Loucy (cell line): ENCODE measurements around the gene ADTRP.

Source experiments
- H2AFZ ChIP-seq: fragments of 200-600 bp; sonication (generic); 2 replicates; pipeline ENCODE4 v1.6.0; 2016; ENCODE audit warnings: antibody characterized with exemption, mild to moderate bottlenecking, low read length, moderate library complexity
- H3F3A ChIP-seq: fragments of 200-600 bp; 2 replicates; pipeline ENCODE4 v1.6.0; 2016; ENCODE audit warnings: antibody characterized with exemption, low read depth, mild to moderate bottlenecking
- H3K27me3 ChIP-seq: fragments of 200-600 bp; sonication (generic); 2 replicates; pipeline ENCODE4 v1.6.1; 2014; ENCODE audit warnings: low read length, mild to moderate bottlenecking; ENCODE audit not compliant: insufficient read depth, poor library complexity, severe bottlenecking
- H3K36me3 ChIP-seq: fragments of 200-600 bp; sonication (generic); 2 replicates; pipeline ENCODE4 v1.6.1; 2016; ENCODE audit warnings: low read length; ENCODE audit not compliant: insufficient read depth
- H3K4me1 ChIP-seq: fragments of 200-600 bp; sonication (generic); 2 replicates; pipeline ENCODE4 v1.5.1; 2014; ENCODE audit warnings: low read length, mild to moderate bottlenecking; ENCODE audit not compliant: insufficient read depth, poor library complexity, severe bottlenecking
- H3K4me2 ChIP-seq: fragments of 200-600 bp; sonication (generic); 2 replicates; pipeline ENCODE4 v1.6.0; 2014; ENCODE audit warnings: antibody characterized with exemption, low read length, low read depth, mild to moderate bottlenecking; ENCODE audit not compliant: poor library complexity, severe bottlenecking
- H3K4me3 ChIP-seq: fragments of 200-600 bp; sonication (generic); 2 replicates; pipeline ENCODE4 v1.5.1; 2014; ENCODE audit warnings: low read length, mild to moderate bottlenecking, mixed read lengths; ENCODE audit not compliant: poor library complexity, severe bottlenecking
- H3K79me2 ChIP-seq: fragments of 200-600 bp; sonication (generic); 2 replicates; pipeline ENCODE4 v1.6.1; 2014; ENCODE audit warnings: low read length; ENCODE audit not compliant: insufficient read depth
- H3K9ac ChIP-seq: fragments of 200-600 bp; sonication (generic); 2 replicates; pipeline ENCODE4 v1.6.0; 2014; ENCODE audit warnings: mild to moderate bottlenecking, low read depth, low read length, moderate library complexity; ENCODE audit not compliant: poor library complexity, severe bottlenecking
- H3K9me2 ChIP-seq: fragments of 200-600 bp; sonication (generic); replicated peaks from 2 replicates; pipeline ENCODE4 v1.6.1; 2016; ENCODE audit warnings: low read depth, low read length, mixed read lengths
- H3K9me3 ChIP-seq: fragments of 200-600 bp; sonication (generic); 2 replicates; pipeline ENCODE4 v1.6.1; 2014; ENCODE audit warnings: mild to moderate bottlenecking, antibody characterized with exemption, low read length, low read depth; ENCODE audit not compliant: insufficient read depth
- H4K20me1 ChIP-seq: fragments of 200-600 bp; sonication (generic); 2 replicates; pipeline ENCODE4 v1.6.0; 2014; ENCODE audit warnings: antibody characterized with exemption, low read length, mild to moderate bottlenecking; ENCODE audit not compliant: insufficient read depth, poor library complexity, severe bottlenecking
- EZH2phosphoT487 ChIP-seq: fragments of 200-600 bp; IDR thresholded peaks from 2 replicates; pipeline ENCODE4 v1.6.1; 2018; ENCODE audit warnings: antibody characterized with exemption, mild to moderate bottlenecking, moderate library complexity, borderline replicate concordance
- TF ChIP-seq, protein P1 (sequence below): fragments of 200-600 bp; sonication (generic); conservative IDR thresholded peaks from 2 replicates; pipeline ENCODE4 v1.5.1; 2014; ENCODE audit warnings: mild to moderate bottlenecking, antibody characterized with exemption, low read length

ADTRP gene

DNA sequence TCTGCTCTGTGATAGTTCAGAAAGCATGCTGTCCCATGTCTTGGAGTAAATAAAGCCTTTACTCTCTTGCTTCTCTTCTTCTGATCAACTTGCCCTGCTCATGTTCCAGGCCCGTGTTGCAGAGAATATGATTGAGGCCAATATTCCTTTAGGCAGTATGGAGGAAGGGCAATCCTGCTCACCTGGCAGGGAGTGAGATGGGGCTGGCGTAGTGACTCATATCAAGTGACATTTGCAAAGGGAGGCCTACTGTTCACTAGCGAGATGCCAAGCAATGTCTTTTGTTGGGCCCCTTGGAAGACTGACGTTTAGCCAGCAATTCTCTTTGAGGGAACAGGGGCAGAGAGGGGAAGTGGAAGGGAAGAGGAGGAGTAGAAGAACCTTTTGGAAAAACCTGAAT is 19.7 kb downstream of the ADTRP start:
- Histone ChIP-seq H3K36me3 (no peaks in the 10 kb centered on the region), H3K4me1 (no peaks in the 10 kb centered on the region), H3K79me2 (no peaks in the 10 kb centered on the region), H3K9me2 (no peaks in the 10 kb centered on the region), H4K20me1 (no peaks in the 10 kb centered on the region), H3K9ac (no peak overlapping the region), H3F3A (no peaks in the 10 kb centered on the region), H2AFZ (no peak overlapping the region), H3K27me3 (no peaks in the 10 kb centered on the region), H3K4me2 (no peak overlapping the region), H3K9me3 (no peaks in the 10 kb centered on the region), H3K4me3 (no peak overlapping the region)
- TF ChIP-seq EZH2phosphoT487, result no peak
- TF ChIP-seq, protein P1, sequence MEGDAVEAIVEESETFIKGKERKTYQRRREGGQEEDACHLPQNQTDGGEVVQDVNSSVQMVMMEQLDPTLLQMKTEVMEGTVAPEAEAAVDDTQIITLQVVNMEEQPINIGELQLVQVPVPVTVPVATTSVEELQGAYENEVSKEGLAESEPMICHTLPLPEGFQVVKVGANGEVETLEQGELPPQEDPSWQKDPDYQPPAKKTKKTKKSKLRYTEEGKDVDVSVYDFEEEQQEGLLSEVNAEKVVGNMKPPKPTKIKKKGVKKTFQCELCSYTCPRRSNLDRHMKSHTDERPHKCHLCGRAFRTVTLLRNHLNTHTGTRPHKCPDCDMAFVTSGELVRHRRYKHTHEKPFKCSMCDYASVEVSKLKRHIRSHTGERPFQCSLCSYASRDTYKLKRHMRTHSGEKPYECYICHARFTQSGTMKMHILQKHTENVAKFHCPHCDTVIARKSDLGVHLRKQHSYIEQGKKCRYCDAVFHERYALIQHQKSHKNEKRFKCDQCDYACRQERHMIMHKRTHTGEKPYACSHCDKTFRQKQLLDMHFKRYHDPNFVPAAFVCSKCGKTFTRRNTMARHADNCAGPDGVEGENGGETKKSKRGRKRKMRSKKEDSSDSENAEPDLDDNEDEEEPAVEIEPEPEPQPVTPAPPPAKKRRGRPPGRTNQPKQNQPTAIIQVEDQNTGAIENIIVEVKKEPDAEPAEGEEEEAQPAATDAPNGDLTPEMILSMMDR, result no peak

DNA sequence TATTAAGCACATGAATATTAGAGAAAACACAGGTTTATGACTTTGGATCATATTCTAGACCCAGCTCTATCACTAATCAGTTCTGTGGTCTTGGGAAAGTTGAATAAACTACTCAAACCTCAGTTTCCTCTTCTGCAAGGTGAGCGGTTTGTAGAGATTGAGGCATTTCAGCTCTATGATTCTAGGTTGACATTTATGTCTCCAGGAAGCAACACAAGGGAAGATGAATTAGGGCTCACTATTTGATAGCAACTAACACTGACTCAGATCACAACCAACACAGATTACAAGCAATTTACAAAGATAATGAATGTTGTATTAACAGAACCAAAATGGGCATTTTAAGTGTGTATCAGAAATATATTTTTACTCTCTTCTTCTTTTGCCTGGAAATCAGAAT is 21.9 kb downstream of the ADTRP start:
- H3K9ac ChIP-seq, result no peak overlapping the region
- H3K4me3 ChIP-seq, result no peak overlapping the region
- H3K36me3 ChIP-seq, result no peaks in the 10 kb centered on the region

DNA sequence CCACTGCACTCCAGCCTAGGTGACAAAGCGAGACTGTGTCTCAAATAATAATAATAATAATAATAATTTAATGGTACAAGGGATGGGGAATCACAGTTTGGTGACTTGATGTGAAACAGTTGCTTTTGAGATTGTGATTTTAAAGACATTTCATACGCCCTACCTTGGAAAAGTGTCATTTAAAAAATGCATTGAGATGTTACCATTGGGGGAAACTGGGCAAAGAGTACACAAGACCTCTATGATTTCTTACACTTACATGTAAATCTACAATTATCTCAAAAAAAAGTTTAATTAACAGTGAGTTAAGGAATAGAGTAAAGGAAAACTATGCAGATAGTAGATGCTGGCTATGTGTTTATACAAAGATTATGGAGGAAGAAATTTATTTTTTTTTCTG is 22.3 kb downstream of the ADTRP start:
- no peak overlapping the region for H3K9ac ChIP-seq
- no peaks in the 10 kb centered on the region for H3K27me3 ChIP-seq
- H3K9me2 ChIP-seq, result no peaks in the 10 kb centered on the region
- H3K4me3 ChIP-seq, result no peak overlapping the region
- H3K79me2 ChIP-seq, result no peaks in the 10 kb centered on the region
- H3K9me3 ChIP-seq, result no peaks in the 10 kb centered on the region
- TF ChIP-seq, protein P1, result no peak
- H3K4me2 ChIP-seq, result no peak overlapping the region
- H3K36me3 ChIP-seq, result no peaks in the 10 kb centered on the region
- H3K4me1 ChIP-seq, result no peaks in the 10 kb centered on the region
- no peaks in the 10 kb centered on the region for H4K20me1 ChIP-seq
- no peak overlapping the region for H2AFZ ChIP-seq
- no peaks in the 10 kb centered on the region for H3F3A ChIP-seq

More for the DNA sequence above, 21.9 kb downstream of the ADTRP start:
- Histone ChIP-seq H2AFZ (no peak overlapping the region), H3K79me2 (no peaks in the 10 kb centered on the region), H3K9me3 (no peaks in the 10 kb centered on the region), H3K4me1 (no peaks in the 10 kb centered on the region), H4K20me1 (no peaks in the 10 kb centered on the region), H3K27me3 (no peaks in the 10 kb centered on the region), H3F3A (no peaks in the 10 kb centered on the region), H3K4me2 (no peak overlapping the region), H3K9me2 (no peaks in the 10 kb centered on the region)
- TF ChIP-seq EZH2phosphoT487, result no peak
- TF ChIP-seq, protein P1, result no peak
